ENCODE measurements around the gene AP2B1.

The AP2B1 gene

DNA sequence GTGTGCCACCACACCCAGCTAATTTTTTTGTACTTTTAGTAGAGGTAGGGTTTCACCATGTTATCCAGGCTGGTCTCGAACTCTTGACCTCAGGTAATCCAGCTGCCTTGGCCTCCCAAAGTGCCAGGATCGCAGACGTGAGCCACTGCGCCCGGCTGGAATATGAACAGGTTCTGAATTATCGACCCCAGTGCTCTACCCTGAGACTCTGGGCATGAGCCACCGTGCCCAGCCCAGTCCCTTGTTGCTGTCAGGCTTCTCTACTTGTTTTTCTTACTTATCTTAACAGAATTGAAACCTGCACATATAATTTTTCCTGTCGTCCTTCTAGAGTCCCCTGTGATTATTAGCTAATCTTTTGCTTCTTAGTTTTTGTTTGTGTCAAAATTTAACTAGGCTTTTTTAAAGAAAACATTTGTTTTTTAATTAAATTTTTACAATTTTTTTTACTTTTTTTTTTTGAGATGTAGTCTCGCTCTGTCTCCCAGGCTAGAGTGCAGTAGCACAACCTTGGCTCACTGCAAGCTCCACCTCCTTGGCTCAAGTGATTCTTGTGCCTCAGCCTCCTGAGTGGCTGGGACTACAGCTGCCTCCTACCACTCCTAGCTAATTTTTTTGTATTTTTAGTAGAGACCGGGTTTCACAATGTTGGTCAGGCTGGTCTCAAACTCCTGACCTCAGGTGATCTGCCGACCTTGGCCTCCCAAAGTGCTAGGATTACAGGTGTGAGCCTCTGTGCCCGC lies 66.7 kb downstream of the AP2B1 start:
- DNase-seq (ENCODE audit: insufficient read length, low spot score) (no peak), FAIRE-seq (no peak)
- TF ChIP-seq POU2F2 (IDR thresholded peaks at IDR 0.05; ENCODE audit: low read depth, low read length) (no peak), POLR2AphosphoS5 (IDR thresholded peaks at IDR 0.05; ENCODE audit: low read depth, low read length) (no peak), POLR2A (IDR thresholded peaks at IDR 0.05; ENCODE audit: low read depth, low read length) (no peak), PAX5 (IDR thresholded peaks at IDR 0.05; ENCODE audit: insufficient read depth, low read length, severe bottlenecking) (no peak), SPI1 (IDR thresholded peaks at IDR 0.05; ENCODE audit: low read depth, low read length) (no peak), TAF1 (IDR thresholded peaks at IDR 0.05; ENCODE audit: low read depth, low read length) (no peak)

DNA sequence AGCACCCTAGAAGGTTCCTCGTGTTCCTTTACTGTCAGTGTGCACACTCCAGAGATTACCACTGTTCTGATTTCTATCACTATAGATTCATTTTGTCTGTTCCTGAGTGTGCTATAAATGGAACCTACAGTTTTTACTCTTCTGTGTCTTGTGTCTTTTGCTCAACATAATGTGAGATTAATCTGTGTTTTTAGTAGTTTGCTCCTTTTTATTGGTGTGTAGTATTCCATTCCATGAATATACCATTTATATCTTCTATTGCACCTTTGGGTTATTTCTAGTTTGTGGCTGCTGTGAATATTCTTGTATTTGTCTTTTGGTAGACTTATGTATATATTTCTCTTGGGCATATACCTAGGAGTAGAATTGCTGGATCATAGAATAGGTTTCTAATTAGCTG lies 68.2 kb downstream of the AP2B1 start:
- TF ChIP-seq POLR2A (IDR thresholded peaks at IDR 0.05; ENCODE audit: low read depth, low read length) (no peak), SPI1 (IDR thresholded peaks at IDR 0.05; ENCODE audit: low read depth, low read length) (no peak), POLR2AphosphoS5 (IDR thresholded peaks at IDR 0.05; ENCODE audit: low read depth, low read length) (no peak), PAX5 (IDR thresholded peaks at IDR 0.05; ENCODE audit: insufficient read depth, low read length, severe bottlenecking) (no peak), TAF1 (IDR thresholded peaks at IDR 0.05; ENCODE audit: low read depth, low read length) (no peak), POU2F2 (IDR thresholded peaks at IDR 0.05; ENCODE audit: low read depth, low read length) (no peak)
- DNase-seq (ENCODE audit: insufficient read length, low spot score) = no peak
- no peak for FAIRE-seq

DNA sequence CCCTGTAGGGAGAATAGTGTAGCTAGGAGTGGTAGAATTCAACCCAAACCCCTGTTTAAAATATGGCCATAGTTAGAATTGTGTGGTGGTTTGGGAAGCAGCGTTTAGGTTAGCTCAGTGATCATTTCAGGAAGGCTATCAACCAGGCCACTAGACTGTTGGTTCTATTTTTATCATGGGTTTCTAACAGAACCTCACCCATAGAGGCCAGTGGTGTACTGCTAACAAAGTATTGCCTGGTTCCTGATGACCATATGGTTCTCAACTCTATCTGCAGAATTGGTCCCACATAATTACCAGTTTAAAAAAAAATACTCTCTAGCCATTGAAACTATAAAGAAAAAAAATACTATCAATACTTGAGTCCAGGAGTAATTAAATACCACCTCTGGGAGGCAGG lies 73.8 kb downstream of the AP2B1 start:
- DNase-seq (ENCODE audit: insufficient read length, low spot score) (no peak), FAIRE-seq (no peak)
- no peak for TF ChIP-seq TAF1 (IDR thresholded peaks at IDR 0.05; ENCODE audit: low read depth, low read length)
- TF ChIP-seq SPI1 (IDR thresholded peaks at IDR 0.05; ENCODE audit: low read depth, low read length) = no peak
- no peak for TF ChIP-seq POU2F2 (IDR thresholded peaks at IDR 0.05; ENCODE audit: low read depth, low read length)
- TF ChIP-seq POLR2AphosphoS5 (IDR thresholded peaks at IDR 0.05; ENCODE audit: low read depth, low read length) = no peak
- no peak for TF ChIP-seq POLR2A (IDR thresholded peaks at IDR 0.05; ENCODE audit: low read depth, low read length)
- no peak for TF ChIP-seq PAX5 (IDR thresholded peaks at IDR 0.05; ENCODE audit: insufficient read depth, low read length, severe bottlenecking)

DNA sequence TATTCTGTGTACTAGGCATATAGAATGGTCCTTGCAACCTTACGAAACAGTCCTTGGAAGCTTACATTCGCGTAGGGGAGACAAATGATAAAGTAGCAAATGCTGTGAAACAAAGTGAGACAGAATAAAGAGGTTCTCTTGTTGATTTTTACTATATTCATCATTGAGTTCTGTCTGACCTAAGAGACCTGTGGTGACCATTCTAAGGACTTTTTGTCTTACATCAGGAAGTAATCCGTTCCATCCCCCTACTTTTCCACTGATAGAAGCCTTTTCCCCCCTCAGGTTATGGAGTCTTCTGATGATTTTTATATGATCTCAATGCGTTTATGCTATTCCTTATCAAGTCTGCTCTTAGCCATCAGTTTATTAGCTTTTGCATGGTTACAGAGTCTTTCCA lies 77.6 kb downstream of the AP2B1 start:
- FAIRE-seq (no peak), DNase-seq (ENCODE audit: insufficient read length, low spot score) (no peak)
- no peak for TF ChIP-seq POU2F2 (IDR thresholded peaks at IDR 0.05; ENCODE audit: low read depth, low read length)
- no peak for TF ChIP-seq POLR2A (IDR thresholded peaks at IDR 0.05; ENCODE audit: low read depth, low read length)
- no peak for TF ChIP-seq TAF1 (IDR thresholded peaks at IDR 0.05; ENCODE audit: low read depth, low read length)
- no peak for TF ChIP-seq SPI1 (IDR thresholded peaks at IDR 0.05; ENCODE audit: low read depth, low read length)
- no peak for TF ChIP-seq POLR2AphosphoS5 (IDR thresholded peaks at IDR 0.05; ENCODE audit: low read depth, low read length)
- TF ChIP-seq PAX5 (IDR thresholded peaks at IDR 0.05; ENCODE audit: insufficient read depth, low read length, severe bottlenecking) = no peak

DNA sequence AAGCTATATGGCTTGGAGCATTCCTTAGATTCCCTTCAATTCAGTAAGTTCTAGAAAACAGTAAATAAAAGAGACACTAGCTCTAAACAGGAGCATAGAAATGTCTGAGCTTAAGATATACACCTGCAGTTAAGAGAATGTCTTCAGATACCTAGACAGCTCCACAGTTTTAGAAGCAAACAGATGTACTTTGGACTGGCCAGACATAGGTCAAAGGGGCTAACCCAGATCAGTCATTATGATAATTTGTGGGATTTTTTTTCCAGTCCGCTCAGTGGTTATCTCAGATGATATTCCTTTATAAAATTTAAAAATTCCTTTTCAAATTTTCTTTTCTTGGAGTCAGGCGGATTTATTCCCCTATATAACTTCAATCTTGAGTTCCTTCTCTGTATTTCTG lies 78.5 kb downstream of the AP2B1 start:
- no peak for FAIRE-seq
- TF ChIP-seq PAX5 (IDR thresholded peaks at IDR 0.05; ENCODE audit: insufficient read depth, low read length, severe bottlenecking) (no peak), POU2F2 (IDR thresholded peaks at IDR 0.05; ENCODE audit: low read depth, low read length) (no peak), POLR2A (IDR thresholded peaks at IDR 0.05; ENCODE audit: low read depth, low read length) (no peak), TAF1 (IDR thresholded peaks at IDR 0.05; ENCODE audit: low read depth, low read length) (no peak), SPI1 (IDR thresholded peaks at IDR 0.05; ENCODE audit: low read depth, low read length) (no peak), POLR2AphosphoS5 (IDR thresholded peaks at IDR 0.05; ENCODE audit: low read depth, low read length) (no peak)
- no peak for DNase-seq (ENCODE audit: insufficient read length, low spot score)

DNA sequence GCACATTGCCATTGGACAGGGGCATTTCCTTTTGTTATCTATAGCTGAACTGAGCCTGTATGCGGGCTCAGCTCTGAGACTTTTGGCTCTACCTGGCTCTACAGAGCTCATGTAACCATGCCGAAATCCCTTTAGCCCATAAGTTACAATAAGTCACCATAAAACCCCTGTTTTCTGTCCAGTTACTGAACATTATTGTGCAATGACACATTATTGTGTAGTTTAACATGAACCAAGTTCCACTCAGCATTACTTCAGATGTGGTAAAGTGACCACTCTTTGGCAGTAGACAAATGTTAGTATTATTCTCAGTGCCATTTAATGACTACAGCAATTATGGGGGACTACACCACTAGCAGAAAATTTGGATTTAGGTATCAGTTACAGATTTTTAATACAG lies 78.9 kb downstream of the AP2B1 start:
- no peak for DNase-seq (ENCODE audit: insufficient read length, low spot score)
- FAIRE-seq = no peak
- TF ChIP-seq PAX5 (IDR thresholded peaks at IDR 0.05; ENCODE audit: insufficient read depth, low read length, severe bottlenecking) (no peak), POLR2A (IDR thresholded peaks at IDR 0.05; ENCODE audit: low read depth, low read length) (no peak), TAF1 (IDR thresholded peaks at IDR 0.05; ENCODE audit: low read depth, low read length) (no peak), POLR2AphosphoS5 (IDR thresholded peaks at IDR 0.05; ENCODE audit: low read depth, low read length) (no peak), POU2F2 (IDR thresholded peaks at IDR 0.05; ENCODE audit: low read depth, low read length) (no peak), SPI1 (IDR thresholded peaks at IDR 0.05; ENCODE audit: low read depth, low read length) (no peak)

DNA sequence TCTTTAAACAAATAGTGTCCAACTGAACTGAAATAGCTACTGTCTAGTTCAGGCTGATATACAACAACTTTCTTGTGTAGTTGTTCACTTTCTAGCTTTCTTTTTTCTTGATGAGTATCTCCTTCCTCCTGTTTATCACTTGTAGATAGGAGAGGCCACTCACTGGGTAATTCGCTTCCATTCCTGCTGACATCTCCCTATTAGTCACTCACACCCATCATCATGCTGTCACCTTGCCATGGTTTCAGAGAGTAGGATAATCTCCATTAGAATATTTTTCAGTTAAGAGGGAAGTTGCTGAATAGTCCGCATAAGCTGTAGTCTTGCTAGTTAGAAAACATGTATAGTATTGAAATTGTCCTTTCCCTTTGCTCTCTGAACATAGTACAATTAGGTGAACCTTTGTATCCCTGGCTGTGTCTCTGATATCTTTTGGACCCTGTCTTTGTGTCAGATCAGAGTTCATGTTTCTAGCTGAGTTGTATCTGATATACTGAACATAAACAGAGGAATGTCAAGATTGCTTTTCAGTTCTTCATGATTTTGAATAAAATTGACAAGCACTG lies 79.9 kb downstream of the AP2B1 start:
- TF ChIP-seq POLR2A (IDR thresholded peaks at IDR 0.05; ENCODE audit: low read depth, low read length) (no peak), PAX5 (IDR thresholded peaks at IDR 0.05; ENCODE audit: insufficient read depth, low read length, severe bottlenecking) (no peak), POLR2AphosphoS5 (IDR thresholded peaks at IDR 0.05; ENCODE audit: low read depth, low read length) (no peak), TAF1 (IDR thresholded peaks at IDR 0.05; ENCODE audit: low read depth, low read length) (no peak), POU2F2 (IDR thresholded peaks at IDR 0.05; ENCODE audit: low read depth, low read length) (no peak), SPI1 (IDR thresholded peaks at IDR 0.05; ENCODE audit: low read depth, low read length) (no peak)
- no peak for DNase-seq (ENCODE audit: insufficient read length, low spot score)
- no peak for FAIRE-seq

DNA sequence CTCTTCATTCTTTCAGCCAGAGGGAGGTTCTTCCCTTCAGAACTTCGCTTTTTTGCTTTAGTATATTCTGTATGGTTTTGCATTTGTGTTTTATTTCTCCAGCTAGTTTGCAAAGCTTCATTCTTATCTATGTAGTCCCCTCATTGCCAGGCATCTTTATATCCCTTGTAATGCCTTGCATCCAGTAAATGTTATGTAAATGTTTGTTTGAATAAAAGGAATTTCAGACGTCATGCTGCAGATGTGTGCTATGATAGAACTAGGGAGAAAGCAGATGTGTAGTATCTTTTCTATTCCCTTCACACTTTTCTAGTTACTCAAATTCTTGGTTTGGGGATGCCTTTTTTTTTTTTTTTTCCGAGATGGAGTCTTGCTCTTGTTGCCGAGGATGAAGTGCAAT lies 81.7 kb downstream of the AP2B1 start:
- TF ChIP-seq POLR2A (IDR thresholded peaks at IDR 0.05; ENCODE audit: low read depth, low read length) = no peak
- no peak for TF ChIP-seq TAF1 (IDR thresholded peaks at IDR 0.05; ENCODE audit: low read depth, low read length)
- no peak for TF ChIP-seq POU2F2 (IDR thresholded peaks at IDR 0.05; ENCODE audit: low read depth, low read length)
- no peak for TF ChIP-seq SPI1 (IDR thresholded peaks at IDR 0.05; ENCODE audit: low read depth, low read length)
- TF ChIP-seq PAX5 (IDR thresholded peaks at IDR 0.05; ENCODE audit: insufficient read depth, low read length, severe bottlenecking) = no peak
- no peak for TF ChIP-seq POLR2AphosphoS5 (IDR thresholded peaks at IDR 0.05; ENCODE audit: low read depth, low read length)
- no peak for DNase-seq (ENCODE audit: insufficient read length, low spot score)
- no peak for FAIRE-seq

DNA sequence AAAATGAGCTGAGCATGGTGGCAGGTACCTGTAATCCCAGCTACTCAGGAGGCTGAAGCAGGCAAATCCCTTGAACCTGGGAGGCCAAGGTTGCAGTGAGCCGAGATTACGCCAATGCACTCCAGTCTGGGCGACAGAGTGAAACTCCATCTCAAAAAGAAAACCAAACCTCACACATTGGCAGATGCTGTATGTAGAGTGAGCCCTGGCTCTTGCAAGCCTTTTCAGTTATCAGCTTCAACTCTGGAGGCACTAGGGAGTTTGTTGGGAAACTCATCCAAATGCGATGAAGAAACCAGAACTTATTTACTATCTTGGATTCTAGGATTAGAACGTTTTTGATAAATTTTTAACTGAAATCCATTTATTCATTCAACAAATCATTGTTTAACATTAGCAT lies 87.4 kb downstream of the AP2B1 start:
- DNase-seq (ENCODE audit: insufficient read length, low spot score) (no peak), FAIRE-seq (no peak)
- TF ChIP-seq POLR2A (IDR thresholded peaks at IDR 0.05; ENCODE audit: low read depth, low read length) (no peak), TAF1 (IDR thresholded peaks at IDR 0.05; ENCODE audit: low read depth, low read length) (no peak), PAX5 (IDR thresholded peaks at IDR 0.05; ENCODE audit: insufficient read depth, low read length, severe bottlenecking) (no peak), POU2F2 (IDR thresholded peaks at IDR 0.05; ENCODE audit: low read depth, low read length) (no peak)

Measured in GM12891 (cell line).